Uterus (tissue), 4 donors: Measurements from ENCODE around the gene SPSB2. TPM values are rescaled to one million over a fixed set of nuclear protein-coding genes. Genes with fewer than 3 reads are reported as not detected.
"Not testable (repeated sequence)": the region's sequence is repeated elsewhere in the genome, so short reads cannot be mapped to it uniquely, and the experiment has no call there.

Experiments used
- DNase-seq, 2 donors: peaks; one replicate each; pipeline ENCODE4 v3.0.0-alpha.2; 2019 to 2020
- H3K27ac ChIP-seq, 2 donors: fragments of 200-600 bp; sonication (generic); 1 replicate in 1 of 2; 2 replicates in 1 of 2; pipeline ENCODE4 v1.5.1; 2016 to 2018
- H3K27me3 ChIP-seq, 2 donors: fragments of 200-600 bp; sonication (generic); one replicate each; pipeline ENCODE4 v1.5.1; 2018 to 2019; ENCODE audit warnings: control low read depth in 1 of 2
- H3K36me3 ChIP-seq, 2 donors: fragments of 200-600 bp; sonication (generic); one replicate each; pipeline ENCODE4 v1.5.1; 2019; ENCODE audit warnings: control low read depth in 1 of 2
- H3K4me1 ChIP-seq, 2 donors: fragments of 200-600 bp; sonication (generic); one replicate each; pipeline ENCODE4 v1.5.1; 2018 to 2019; ENCODE audit warnings: control low read depth in 1 of 2
- H3K4me3 ChIP-seq, 2 donors: fragments of 200-600 bp; sonication (generic); 1 replicate in 1 of 2; 2 replicates in 1 of 2; pipeline ENCODE4 v1.5.1; 2018 to 2019; ENCODE audit warnings: mild to moderate bottlenecking in 1 of 2
- H3K9me3 ChIP-seq, 2 donors: fragments of 200-600 bp; sonication (generic); one replicate each; pipeline ENCODE4 v1.5.1; 2019; ENCODE audit warnings: control low read depth in 1 of 2
- POLR2A ChIP-seq, 2 donors: fragments of 450-650 bp; IDR thresholded peaks; one replicate each; pipeline ENCODE4 v1.6.1; 2016; ENCODE audit warnings: antibody characterized with exemption in 2 of 2, mild to moderate bottlenecking in 1 of 2, moderate library complexity in 1 of 2
- intact Hi-C: fragments of 100-400 bp; cut with DNase I; formaldehyde crosslinking; loops from one replicate; pipeline ENCODE4 v1.15.1; 2023; ENCODE audit warnings: low total_unique reads
- total RNA-seq, 4 donors: library from RNA; depleted of rRNA in 3 of 4; stranded (reverse); fragments of >200 nt in 3 of 4; gene quantifications; one replicate each; pipeline versions ENCODE4 v1.1.0 to v1.2.4, GENCODE V29; 2014 to 2023
- TF ChIP-seq, protein P1 (sequence below), 4 experiments: fragments of 200-600 bp in 2 of 4; fragments of 450-650 bp in 2 of 4; sonication (generic) in 2 of 4; IDR thresholded peaks; one replicate each; pipeline ENCODE4 v1.5.1; 2016 to 2019; ENCODE audit warnings: antibody characterized with exemption in 4 of 4, mild to moderate bottlenecking in 2 of 4, moderate library complexity in 1 of 4
- donor health status: DM: yes; HTN: yes; CAD: no.

Gene SPSB2
- total RNA-seq, 4 donors from 2014 or later = 2.8 to 11.3 (median 5.0) TPM

DNA sequence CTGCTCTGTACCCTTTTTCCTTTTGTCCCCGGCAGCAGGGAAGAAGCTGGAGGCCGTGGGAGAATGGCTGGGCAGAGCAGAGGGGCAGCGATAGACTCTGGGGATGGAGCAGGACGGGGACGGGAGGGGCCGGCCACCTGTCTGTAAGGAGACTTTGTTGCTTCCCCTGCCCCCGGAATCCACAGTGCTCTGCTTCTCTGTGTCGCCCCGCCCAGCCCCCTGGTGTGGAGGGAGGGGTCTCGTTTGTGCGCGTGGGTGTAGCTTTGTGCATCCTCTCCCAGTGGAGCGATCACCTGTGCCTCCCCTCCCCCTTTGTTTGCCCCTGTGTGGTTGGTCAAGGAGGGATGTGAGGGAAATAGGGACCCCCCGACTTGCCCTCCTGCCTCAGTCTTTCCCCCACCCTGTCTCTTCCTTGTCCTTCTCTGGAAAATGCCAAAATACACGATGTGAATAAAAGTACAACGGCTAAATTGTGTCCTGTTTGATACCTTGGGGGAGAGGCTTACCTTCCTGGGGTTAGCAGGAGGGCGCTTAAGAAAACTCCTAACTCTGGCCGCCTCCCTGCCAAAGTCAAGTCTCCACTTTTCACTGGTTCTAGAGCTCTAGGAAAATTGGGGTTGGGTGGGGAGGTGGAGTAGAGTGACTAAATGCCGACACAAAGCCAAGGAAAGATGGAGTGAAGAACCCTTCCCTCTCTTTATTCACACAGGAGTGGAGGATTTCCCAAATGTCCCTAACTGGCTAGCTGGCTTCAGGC is 6.8 kb downstream of the SPSB2 start:
- peak in 1 of 2 donors; percentile 49 for DNase-seq
- H3K4me3 ChIP-seq = peak overlapping the region in 1 of 2 donors; percentile 75
- no peaks in the 10 kb centered on the region for H3K36me3 ChIP-seq
- intact Hi-C loops = no loop called here
- no peaks in the 10 kb centered on the region for H3K27me3 ChIP-seq
- H3K9me3 ChIP-seq = no peaks in the 10 kb centered on the region
- peak overlapping the region; percentile 94 to 97 for H3K27ac ChIP-seq
- peaks cover 5 to 18% of the 10 kb centered on the region in 2 donors for H3K4me1 ChIP-seq
- TF ChIP-seq, protein P1, sequence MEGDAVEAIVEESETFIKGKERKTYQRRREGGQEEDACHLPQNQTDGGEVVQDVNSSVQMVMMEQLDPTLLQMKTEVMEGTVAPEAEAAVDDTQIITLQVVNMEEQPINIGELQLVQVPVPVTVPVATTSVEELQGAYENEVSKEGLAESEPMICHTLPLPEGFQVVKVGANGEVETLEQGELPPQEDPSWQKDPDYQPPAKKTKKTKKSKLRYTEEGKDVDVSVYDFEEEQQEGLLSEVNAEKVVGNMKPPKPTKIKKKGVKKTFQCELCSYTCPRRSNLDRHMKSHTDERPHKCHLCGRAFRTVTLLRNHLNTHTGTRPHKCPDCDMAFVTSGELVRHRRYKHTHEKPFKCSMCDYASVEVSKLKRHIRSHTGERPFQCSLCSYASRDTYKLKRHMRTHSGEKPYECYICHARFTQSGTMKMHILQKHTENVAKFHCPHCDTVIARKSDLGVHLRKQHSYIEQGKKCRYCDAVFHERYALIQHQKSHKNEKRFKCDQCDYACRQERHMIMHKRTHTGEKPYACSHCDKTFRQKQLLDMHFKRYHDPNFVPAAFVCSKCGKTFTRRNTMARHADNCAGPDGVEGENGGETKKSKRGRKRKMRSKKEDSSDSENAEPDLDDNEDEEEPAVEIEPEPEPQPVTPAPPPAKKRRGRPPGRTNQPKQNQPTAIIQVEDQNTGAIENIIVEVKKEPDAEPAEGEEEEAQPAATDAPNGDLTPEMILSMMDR (IDR thresholded peaks at IDR 0.05) = no peak
- no peak for TF ChIP-seq POLR2A (IDR thresholded peaks at IDR 0.05)

DNA sequence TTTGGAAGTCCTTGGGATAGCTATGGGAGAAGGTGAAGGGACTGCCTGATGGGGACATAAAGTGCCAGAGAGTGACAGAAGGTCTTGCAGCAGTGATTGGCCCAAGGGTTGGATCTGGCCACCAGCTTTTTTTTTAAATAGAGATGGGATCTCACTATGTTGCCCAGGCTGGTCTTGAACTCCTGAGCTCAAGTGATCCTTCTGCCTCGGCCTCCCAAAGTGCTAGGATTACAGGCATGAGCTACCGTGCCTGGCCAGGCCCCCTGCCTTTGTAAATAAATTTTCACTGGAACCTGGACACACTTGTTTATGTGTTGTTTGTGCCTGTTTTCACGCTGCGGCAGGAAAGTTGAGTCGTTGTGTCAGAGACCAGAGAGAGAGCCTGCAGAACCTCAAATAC is 7.8 kb downstream of the SPSB2 start:
- H3K9me3 ChIP-seq, DNase-seq, H3K27me3 ChIP-seq, H3K4me3 ChIP-seq, H3K36me3 ChIP-seq, intact Hi-C loops, H3K27ac ChIP-seq: not testable (repeated sequence)
- H3K4me1 ChIP-seq = peaks cover 5 to 13% of the 10 kb centered on the region in 2 donors

DNA sequence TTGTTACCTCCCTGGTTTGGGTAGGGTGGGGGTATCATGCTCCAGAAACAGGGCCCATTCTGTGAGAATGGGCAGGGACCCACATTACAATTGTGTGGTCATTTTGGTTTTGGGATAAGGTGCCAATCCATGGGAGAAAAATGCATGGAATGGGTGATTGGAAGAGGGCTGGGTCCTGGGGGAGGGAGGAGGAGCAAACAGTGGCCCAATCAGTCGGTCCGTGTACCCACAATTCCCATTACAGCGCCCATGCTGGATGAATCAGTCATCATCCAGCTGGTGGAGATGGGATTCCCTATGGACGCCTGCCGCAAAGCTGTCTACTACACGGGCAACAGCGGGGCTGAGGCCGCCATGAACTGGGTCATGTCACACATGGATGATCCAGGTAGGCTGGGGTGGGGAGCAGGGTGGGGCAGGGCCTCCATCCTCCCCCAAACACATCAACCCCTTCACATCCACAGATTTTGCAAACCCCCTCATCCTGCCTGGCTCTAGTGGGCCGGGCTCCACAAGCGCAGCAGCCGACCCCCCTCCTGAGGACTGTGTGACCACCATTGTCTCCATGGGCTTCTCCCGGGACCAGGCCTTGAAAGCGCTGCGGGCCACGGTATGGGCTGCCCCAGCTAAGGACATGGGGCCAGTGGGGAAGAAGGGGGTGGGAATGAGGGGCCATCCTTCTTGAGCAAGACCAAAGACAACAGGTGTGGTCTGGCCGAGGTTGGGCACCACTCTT is 9.3 kb downstream of the SPSB2 start:
- Histone ChIP-seq H3K36me3 (no peaks in the 10 kb centered on the region), H3K27me3 (no peaks in the 10 kb centered on the region), H3K9me3 (no peaks in the 10 kb centered on the region), H3K4me3 (no peak overlapping the region), H3K4me1 (peaks cover 0 to 7% of the 10 kb centered on the region in 2 donors), H3K27ac (no peak overlapping the region)
- no peak for DNase-seq
- intact Hi-C loops = no loop called here
- no peak for TF ChIP-seq POLR2A (IDR thresholded peaks at IDR 0.05)
- TF ChIP-seq, protein P1 (IDR thresholded peaks at IDR 0.05) = no peak

DNA sequence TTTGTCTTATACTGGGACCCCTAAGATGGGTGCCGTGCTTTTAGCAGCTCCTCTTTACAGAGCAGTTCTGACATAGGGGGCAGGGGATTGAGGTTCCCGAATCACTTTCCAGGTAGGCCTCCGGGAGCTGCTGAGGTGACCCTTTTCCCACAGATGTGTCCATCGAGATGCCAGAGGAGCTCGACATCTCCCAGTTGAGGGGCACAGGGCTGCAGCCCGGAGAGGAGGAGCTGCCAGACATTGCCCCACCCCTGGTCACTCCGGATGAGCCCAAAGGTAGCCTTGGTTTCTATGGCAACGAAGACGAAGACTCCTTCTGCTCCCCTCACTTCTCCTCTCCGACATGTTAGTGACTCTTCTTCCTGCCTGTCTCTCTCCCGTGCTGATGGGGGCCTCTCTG is 10.1 kb downstream of the SPSB2 start:
- TF ChIP-seq, protein P1 (IDR thresholded peaks at IDR 0.05) = no peak
- no peak for TF ChIP-seq POLR2A (IDR thresholded peaks at IDR 0.05)
- H3K36me3 ChIP-seq = no peaks in the 10 kb centered on the region
- H3K9me3 ChIP-seq = no peaks in the 10 kb centered on the region
- H3K27ac ChIP-seq = no peak overlapping the region
- no peaks in the 10 kb centered on the region for H3K4me1 ChIP-seq
- intact Hi-C loops = no loop called here
- DNase-seq = no peak
- H3K27me3 ChIP-seq = no peaks in the 10 kb centered on the region
- H3K4me3 ChIP-seq = no peak overlapping the region

DNA sequence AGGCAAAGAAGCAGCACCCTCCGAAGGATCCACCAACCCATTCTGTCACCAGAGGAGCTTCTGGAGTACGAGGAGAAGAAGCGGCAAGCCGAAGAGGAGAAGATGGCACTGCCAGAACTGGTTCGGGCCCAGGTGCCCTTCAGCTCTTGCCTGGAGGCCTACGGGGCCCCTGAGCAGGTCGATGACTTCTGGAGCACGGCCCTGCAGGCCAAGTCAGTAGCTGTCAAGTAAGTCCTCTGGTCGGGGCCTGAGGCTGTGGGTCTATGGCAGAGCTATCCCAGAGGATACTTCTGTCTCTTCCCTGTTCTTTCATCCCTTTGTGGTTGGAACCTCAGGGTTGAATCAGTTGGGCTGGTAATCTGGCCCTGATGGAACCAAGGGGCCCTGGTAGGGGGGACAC is 11.7 kb downstream of the SPSB2 start:
- DNase-seq = no peak

More for the DNA sequence above, 11.7 kb downstream of the SPSB2 start:
- no peak for TF ChIP-seq POLR2A (IDR thresholded peaks at IDR 0.05)
- TF ChIP-seq, protein P1 (IDR thresholded peaks at IDR 0.05) = no peak
- H3K27me3 ChIP-seq = no peaks in the 10 kb centered on the region
- H3K4me1 ChIP-seq = no peaks in the 10 kb centered on the region
- H3K27ac ChIP-seq = no peak overlapping the region
- no peaks in the 10 kb centered on the region for H3K9me3 ChIP-seq
- no peaks in the 10 kb centered on the region for H3K36me3 ChIP-seq
- H3K4me3 ChIP-seq = no peak overlapping the region
- intact Hi-C loops = no loop called here
